ENCODE results near the gene RELA. TPM values are rescaled to one million over a fixed set of nuclear protein-coding genes. Genes with fewer than 3 reads are reported as not detected.

The RELA gene
- total and polyA plus RNA-seq, 2 experiments from 2014 or later = 18.5 to 22.8 TPM

DNA sequence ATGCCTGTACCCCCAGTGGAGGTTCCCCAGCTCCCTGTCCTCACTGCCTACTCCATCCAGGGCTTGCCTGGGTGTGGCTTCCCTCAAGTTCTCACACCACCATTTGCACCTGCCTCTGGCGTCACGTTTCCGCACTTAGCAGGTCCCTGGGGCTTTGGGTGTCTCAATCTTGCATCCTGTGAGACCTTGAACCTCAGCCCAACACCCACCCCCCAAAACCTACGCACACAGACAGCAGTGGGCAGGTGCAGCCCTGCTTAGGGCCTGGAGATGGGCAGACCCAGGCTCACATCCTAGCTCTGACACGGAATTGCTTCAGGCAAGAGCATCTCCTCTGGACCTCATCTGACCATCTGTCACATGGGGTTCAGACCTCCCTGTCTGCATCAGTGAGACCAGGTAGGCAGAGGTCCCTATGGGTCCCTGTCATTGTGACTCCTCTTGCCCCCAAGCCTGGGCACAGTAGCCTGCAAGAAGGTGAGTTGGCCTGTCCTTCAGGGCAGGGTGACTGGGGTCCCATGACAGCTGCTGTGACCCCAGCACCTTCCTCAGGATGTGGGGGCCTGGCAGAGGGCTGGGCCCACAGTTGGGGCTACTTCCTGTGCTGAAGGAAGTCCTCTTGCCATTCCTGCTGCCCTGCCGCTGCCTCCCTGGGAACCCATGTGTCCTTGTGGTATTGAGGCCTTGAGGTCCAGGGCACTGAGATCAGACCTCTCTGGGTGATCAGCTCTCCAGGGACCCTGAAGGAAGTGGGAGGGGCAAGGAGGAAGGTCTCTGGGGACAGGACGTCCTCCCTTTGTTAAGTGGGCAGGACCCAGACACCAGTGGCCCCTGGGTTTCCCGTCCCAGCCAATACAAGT is 22.9 kb downstream of the RELA start:
- Histone ChIP-seq H2AFZ (no peak overlapping the region), H3K9me2 (ENCODE audit: insufficient read depth) (no peaks in the 10 kb centered on the region), H4K20me1 (replicated peaks; ENCODE audit: insufficient read depth) (no peaks in the 10 kb centered on the region), H3K27me3 (ENCODE audit: insufficient read depth) (no peaks in the 10 kb centered on the region), H3K4me1 (ENCODE audit: insufficient read depth) (peaks cover 42% of the 10 kb centered on the region), H3K27ac (ENCODE audit: low read depth) (no peak overlapping the region), H3K4me2 (no peak overlapping the region), H3K4me3 (no peak overlapping the region), H3K79me2 (replicated peaks; ENCODE audit: insufficient read depth) (no peaks in the 10 kb centered on the region; the same call in 1 of the 2 replicates), H3K36me3 (ENCODE audit: insufficient read depth) (peaks cover 9% of the 10 kb centered on the region; the same call in 1 of the 2 replicates), H3F3A (replicated peaks; ENCODE audit: low read depth) (peaks cover 31% of the 10 kb centered on the region)
- Mint-ChIP-seq H3K27ac (no peak overlapping the region), H3K36me3 (ENCODE audit: low read depth) (peaks cover 14% of the 10 kb centered on the region), H3K4me1 (peaks cover 44% of the 10 kb centered on the region), H3K4me3 (no peak overlapping the region), H3K9me3 (no peaks in the 10 kb centered on the region), H3K27me3 (ENCODE audit: insufficient read depth, low read depth, poor library complexity) (peaks cover 29% of the 10 kb centered on the region)
- ATAC-seq (no peak), DNase-seq (ENCODE audit: low spot score) (no peak)
- TF ChIP-seq, protein P1, sequence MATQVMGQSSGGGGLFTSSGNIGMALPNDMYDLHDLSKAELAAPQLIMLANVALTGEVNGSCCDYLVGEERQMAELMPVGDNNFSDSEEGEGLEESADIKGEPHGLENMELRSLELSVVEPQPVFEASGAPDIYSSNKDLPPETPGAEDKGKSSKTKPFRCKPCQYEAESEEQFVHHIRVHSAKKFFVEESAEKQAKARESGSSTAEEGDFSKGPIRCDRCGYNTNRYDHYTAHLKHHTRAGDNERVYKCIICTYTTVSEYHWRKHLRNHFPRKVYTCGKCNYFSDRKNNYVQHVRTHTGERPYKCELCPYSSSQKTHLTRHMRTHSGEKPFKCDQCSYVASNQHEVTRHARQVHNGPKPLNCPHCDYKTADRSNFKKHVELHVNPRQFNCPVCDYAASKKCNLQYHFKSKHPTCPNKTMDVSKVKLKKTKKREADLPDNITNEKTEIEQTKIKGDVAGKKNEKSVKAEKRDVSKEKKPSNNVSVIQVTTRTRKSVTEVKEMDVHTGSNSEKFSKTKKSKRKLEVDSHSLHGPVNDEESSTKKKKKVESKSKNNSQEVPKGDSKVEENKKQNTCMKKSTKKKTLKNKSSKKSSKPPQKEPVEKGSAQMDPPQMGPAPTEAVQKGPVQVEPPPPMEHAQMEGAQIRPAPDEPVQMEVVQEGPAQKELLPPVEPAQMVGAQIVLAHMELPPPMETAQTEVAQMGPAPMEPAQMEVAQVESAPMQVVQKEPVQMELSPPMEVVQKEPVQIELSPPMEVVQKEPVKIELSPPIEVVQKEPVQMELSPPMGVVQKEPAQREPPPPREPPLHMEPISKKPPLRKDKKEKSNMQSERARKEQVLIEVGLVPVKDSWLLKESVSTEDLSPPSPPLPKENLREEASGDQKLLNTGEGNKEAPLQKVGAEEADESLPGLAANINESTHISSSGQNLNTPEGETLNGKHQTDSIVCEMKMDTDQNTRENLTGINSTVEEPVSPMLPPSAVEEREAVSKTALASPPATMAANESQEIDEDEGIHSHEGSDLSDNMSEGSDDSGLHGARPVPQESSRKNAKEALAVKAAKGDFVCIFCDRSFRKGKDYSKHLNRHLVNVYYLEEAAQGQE (IDR thresholded peaks at IDR 0.05; ENCODE audit: unreplicated experiment) = no peak
- TF ChIP-seq JUNB (IDR thresholded peaks at IDR 0.05; ENCODE audit: unreplicated experiment) = no peak
- no peak for TF ChIP-seq STAT1 (IDR thresholded peaks at IDR 0.05; ENCODE audit: unreplicated experiment)
- TF ChIP-seq, protein P2, sequence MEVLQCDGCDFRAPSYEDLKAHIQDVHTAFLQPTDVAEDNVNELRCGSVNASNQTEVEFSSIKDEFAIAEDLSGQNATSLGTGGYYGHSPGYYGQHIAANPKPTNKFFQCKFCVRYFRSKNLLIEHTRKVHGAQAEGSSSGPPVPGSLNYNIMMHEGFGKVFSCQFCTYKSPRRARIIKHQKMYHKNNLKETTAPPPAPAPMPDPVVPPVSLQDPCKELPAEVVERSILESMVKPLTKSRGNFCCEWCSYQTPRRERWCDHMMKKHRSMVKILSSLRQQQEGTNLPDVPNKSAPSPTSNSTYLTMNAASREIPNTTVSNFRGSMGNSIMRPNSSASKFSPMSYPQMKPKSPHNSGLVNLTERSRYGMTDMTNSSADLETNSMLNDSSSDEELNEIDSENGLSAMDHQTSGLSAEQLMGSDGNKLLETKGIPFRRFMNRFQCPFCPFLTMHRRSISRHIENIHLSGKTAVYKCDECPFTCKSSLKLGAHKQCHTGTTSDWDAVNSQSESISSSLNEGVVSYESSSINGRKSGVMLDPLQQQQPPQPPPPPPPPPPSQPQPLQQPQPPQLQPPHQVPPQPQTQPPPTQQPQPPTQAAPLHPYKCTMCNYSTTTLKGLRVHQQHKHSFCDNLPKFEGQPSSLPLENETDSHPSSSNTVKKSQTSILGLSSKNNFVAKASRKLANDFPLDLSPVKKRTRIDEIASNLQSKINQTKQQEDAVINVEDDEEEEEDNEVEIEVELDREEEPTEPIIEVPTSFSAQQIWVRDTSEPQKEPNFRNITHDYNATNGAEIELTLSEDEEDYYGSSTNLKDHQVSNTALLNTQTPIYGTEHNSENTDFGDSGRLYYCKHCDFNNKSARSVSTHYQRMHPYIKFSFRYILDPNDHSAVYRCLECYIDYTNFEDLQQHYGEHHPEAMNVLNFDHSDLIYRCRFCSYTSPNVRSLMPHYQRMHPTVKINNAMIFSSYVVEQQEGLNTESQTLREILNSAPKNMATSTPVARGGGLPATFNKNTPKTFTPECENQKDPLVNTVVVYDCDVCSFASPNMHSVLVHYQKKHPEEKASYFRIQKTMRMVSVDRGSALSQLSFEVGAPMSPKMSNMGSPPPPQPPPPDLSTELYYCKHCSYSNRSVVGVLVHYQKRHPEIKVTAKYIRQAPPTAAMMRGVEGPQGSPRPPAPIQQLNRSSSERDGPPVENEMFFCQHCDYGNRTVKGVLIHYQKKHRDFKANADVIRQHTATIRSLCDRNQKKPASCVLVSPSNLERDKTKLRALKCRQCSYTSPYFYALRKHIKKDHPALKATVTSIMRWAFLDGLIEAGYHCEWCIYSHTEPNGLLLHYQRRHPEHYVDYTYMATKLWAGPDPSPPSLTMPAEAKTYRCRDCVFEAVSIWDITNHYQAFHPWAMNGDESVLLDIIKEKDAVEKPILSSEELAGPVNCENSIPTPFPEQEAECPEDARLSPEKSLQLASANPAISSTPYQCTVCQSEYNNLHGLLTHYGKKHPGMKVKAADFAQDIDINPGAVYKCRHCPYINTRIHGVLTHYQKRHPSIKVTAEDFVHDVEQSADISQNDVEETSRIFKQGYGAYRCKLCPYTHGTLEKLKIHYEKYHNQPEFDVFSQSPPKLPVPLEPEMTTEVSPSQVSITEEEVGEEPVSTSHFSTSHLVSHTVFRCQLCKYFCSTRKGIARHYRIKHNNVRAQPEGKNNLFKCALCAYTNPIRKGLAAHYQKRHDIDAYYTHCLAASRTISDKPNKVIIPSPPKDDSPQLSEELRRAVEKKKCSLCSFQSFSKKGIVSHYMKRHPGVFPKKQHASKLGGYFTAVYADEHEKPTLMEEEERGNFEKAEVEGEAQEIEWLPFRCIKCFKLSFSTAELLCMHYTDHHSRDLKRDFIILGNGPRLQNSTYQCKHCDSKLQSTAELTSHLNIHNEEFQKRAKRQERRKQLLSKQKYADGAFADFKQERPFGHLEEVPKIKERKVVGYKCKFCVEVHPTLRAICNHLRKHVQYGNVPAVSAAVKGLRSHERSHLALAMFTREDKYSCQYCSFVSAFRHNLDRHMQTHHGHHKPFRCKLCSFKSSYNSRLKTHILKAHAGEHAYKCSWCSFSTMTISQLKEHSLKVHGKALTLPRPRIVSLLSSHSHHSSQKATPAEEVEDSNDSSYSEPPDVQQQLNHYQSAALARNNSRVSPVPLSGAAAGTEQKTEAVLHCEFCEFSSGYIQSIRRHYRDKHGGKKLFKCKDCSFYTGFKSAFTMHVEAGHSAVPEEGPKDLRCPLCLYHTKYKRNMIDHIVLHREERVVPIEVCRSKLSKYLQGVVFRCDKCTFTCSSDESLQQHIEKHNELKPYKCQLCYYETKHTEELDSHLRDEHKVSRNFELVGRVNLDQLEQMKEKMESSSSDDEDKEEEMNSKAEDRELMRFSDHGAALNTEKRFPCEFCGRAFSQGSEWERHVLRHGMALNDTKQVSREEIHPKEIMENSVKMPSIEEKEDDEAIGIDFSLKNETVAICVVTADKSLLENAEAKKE (CRISPR knock-in tag; IDR thresholded peaks at IDR 0.05) = no peak
- no peak for TF ChIP-seq CREB1 (CRISPR knock-in tag; IDR thresholded peaks at IDR 0.05; ENCODE audit: low read depth)
- TF ChIP-seq, protein P3, sequence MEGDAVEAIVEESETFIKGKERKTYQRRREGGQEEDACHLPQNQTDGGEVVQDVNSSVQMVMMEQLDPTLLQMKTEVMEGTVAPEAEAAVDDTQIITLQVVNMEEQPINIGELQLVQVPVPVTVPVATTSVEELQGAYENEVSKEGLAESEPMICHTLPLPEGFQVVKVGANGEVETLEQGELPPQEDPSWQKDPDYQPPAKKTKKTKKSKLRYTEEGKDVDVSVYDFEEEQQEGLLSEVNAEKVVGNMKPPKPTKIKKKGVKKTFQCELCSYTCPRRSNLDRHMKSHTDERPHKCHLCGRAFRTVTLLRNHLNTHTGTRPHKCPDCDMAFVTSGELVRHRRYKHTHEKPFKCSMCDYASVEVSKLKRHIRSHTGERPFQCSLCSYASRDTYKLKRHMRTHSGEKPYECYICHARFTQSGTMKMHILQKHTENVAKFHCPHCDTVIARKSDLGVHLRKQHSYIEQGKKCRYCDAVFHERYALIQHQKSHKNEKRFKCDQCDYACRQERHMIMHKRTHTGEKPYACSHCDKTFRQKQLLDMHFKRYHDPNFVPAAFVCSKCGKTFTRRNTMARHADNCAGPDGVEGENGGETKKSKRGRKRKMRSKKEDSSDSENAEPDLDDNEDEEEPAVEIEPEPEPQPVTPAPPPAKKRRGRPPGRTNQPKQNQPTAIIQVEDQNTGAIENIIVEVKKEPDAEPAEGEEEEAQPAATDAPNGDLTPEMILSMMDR (conservative IDR thresholded peaks at IDR 0.05; ENCODE audit: low read depth in 2 of 2) = no peak
- no peak for TF ChIP-seq ZNF331 (CRISPR knock-in tag; IDR thresholded peaks at IDR 0.05; ENCODE audit: low read depth)
- no peak for TF ChIP-seq EZH2 (IDR thresholded peaks at IDR 0.05; ENCODE audit: low read depth, unreplicated experiment)
- TF ChIP-seq NANOG (IDR thresholded peaks at IDR 0.05; ENCODE audit: borderline replicate concordance) = no peak
- TF ChIP-seq, protein P4, sequence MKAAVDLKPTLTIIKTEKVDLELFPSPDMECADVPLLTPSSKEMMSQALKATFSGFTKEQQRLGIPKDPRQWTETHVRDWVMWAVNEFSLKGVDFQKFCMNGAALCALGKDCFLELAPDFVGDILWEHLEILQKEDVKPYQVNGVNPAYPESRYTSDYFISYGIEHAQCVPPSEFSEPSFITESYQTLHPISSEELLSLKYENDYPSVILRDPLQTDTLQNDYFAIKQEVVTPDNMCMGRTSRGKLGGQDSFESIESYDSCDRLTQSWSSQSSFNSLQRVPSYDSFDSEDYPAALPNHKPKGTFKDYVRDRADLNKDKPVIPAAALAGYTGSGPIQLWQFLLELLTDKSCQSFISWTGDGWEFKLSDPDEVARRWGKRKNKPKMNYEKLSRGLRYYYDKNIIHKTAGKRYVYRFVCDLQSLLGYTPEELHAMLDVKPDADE (IDR thresholded peaks at IDR 0.05) = no peak
- TF ChIP-seq POLR2AphosphoS5 (IDR thresholded peaks at IDR 0.05; ENCODE audit: low read depth) = no peak
- TF ChIP-seq ZNF114 (CRISPR knock-in tag; IDR thresholded peaks at IDR 0.05) = no peak
- no peak for TF ChIP-seq EZH2phosphoT487 (IDR thresholded peaks at IDR 0.05; ENCODE audit: unreplicated experiment)
